ENCODE data around the gene TAF15.

DNA sequence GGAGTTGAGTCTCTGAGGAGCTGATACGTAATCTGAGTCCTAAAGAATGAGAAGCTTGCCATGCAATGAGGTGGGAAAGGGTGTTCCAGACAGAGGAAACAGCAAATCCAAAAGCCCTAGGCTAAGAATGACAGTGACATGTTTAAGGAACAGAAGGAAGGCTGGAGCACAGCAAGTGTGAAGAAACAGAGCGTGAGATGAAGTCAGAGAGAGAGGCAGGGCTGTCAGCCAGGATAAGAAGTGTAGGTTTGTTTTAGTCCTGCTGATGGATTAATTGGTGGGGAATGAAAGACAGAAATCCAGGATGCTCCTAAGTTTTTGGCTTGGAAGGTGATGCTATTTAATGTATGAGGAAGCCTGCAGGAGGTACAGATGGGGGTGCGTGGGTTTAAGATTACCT, 28.3 kb upstream of the TAF15 start:
- TF ChIP-seq, protein P1, sequence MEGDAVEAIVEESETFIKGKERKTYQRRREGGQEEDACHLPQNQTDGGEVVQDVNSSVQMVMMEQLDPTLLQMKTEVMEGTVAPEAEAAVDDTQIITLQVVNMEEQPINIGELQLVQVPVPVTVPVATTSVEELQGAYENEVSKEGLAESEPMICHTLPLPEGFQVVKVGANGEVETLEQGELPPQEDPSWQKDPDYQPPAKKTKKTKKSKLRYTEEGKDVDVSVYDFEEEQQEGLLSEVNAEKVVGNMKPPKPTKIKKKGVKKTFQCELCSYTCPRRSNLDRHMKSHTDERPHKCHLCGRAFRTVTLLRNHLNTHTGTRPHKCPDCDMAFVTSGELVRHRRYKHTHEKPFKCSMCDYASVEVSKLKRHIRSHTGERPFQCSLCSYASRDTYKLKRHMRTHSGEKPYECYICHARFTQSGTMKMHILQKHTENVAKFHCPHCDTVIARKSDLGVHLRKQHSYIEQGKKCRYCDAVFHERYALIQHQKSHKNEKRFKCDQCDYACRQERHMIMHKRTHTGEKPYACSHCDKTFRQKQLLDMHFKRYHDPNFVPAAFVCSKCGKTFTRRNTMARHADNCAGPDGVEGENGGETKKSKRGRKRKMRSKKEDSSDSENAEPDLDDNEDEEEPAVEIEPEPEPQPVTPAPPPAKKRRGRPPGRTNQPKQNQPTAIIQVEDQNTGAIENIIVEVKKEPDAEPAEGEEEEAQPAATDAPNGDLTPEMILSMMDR (conservative IDR thresholded peaks at IDR 0.05) = no peak
- no peak for TF ChIP-seq EZH2 (IDR thresholded peaks at IDR 0.05; ENCODE audit: low read depth)

All from PC-9 (cell line).